MCF 10A (cell line): Measurements from ENCODE around the gene BMP2. TPM values are rescaled to one million over a fixed set of nuclear protein-coding genes. Genes with fewer than 3 reads are reported as not detected.

Source experiments
- BruUV-seq: library from RNA; stranded (reverse); fragments of 400-500 nt; replicated peaks from 2 replicates; lab custom pipeline; 2021; lab: Mats Ljungman, UMichigan
- CTCF ChIA-PET: fragments of 300-600 bp; sonication (Branson Sonifier 250); formaldehyde crosslinking; extraction: SDS; loops from one replicate; lab custom pipeline; 2021; ENCODE audit warnings: antibody characterized with exemption, inconsistent platforms; lab: Yijun Ruan, JAX
- POLR2A ChIA-PET: fragments of 300-600, 350-650 bp; sonication (Branson Sonifier 250); formaldehyde crosslinking; extraction: SDS; loops from one replicate; lab custom pipeline; 2020; ENCODE audit warnings: antibody characterized with exemption, inconsistent platforms; lab: Yijun Ruan, JAX
- DNase-seq: peaks from one replicate; pipeline ENCODE4 v3.0.0-alpha.2; 2018; ENCODE audit not compliant: unreplicated experiment
- H3K27ac Mint-ChIP-seq: one replicate; pipeline ENCODE4 v1.8.0; 2022; ENCODE audit warnings: mild to moderate bottlenecking, low read depth, mixed read lengths; ENCODE audit not compliant: unreplicated experiment
- H3K27me3 Mint-ChIP-seq: one replicate; pipeline ENCODE4 v1.8.0; 2022; ENCODE audit warnings: mixed read lengths; ENCODE audit not compliant: insufficient read depth, unreplicated experiment
- H3K36me3 Mint-ChIP-seq: one replicate; pipeline ENCODE4 v1.8.0; 2022; ENCODE audit warnings: mild to moderate bottlenecking, moderate library complexity, mixed read lengths; ENCODE audit not compliant: insufficient read depth, unreplicated experiment
- H3K4me1 Mint-ChIP-seq: one replicate; pipeline ENCODE4 v1.8.0; 2022; ENCODE audit warnings: mixed read lengths; ENCODE audit not compliant: insufficient read depth, unreplicated experiment
- H3K4me3 Mint-ChIP-seq: one replicate; pipeline ENCODE4 v1.8.0; 2022; ENCODE audit warnings: mild to moderate bottlenecking, moderate library complexity, mixed read lengths; ENCODE audit not compliant: unreplicated experiment
- H3K9me3 Mint-ChIP-seq: one replicate; pipeline ENCODE4 v1.8.0; 2022; ENCODE audit warnings: mixed read lengths; ENCODE audit not compliant: unreplicated experiment
- intact Hi-C: fragments of 100-400 bp; cut with micrococcal nuclease; formaldehyde crosslinking; loops from 2 replicates; pipeline ENCODE4 v1.14.1; 2022
- total RNA-seq: library from RNA; stranded (reverse); gene quantifications from 2 replicates; pipeline ENCODE4 v1.2.3, GENCODE V29; 2022
- TF ChIP-seq, protein P1 (sequence below): fragments of 200-600 bp; IDR thresholded peaks from one replicate; pipeline ENCODE4 v1.8.0; 2022; ENCODE audit warnings: antibody characterized with exemption, mild to moderate bottlenecking; ENCODE audit not compliant: unreplicated experiment

BMP2 gene
- total RNA-seq, 1 experiment from 2014 or later: 6.7 TPM

- Mint-ChIP-seq H3K27ac (no peak overlapping the region), H3K4me3 (no peak overlapping the region), H3K9me3 (no peaks in the 10 kb centered on the region), H3K36me3 (no peaks in the 10 kb centered on the region), H3K27me3 (no peaks in the 10 kb centered on the region), H3K4me1 (no peaks in the 10 kb centered on the region)
- BruUV-seq: no TSS peak
- no peak for DNase-seq
- ChIA-PET POLR2A (interaction anchor here (1.4 to 1.6 kb wide), 2 partner anchors 8 to 17 kb away, joined by 3 to 4 read pairs; no protein-coding TSS in a partner anchor), CTCF (interaction anchor here (0.6 to 1.9 kb wide), 5 partner anchors 8 to 397 kb away, joined by 3 to 9 read pairs (median 4); no protein-coding TSS in a partner anchor)
- TF ChIP-seq, protein P1, sequence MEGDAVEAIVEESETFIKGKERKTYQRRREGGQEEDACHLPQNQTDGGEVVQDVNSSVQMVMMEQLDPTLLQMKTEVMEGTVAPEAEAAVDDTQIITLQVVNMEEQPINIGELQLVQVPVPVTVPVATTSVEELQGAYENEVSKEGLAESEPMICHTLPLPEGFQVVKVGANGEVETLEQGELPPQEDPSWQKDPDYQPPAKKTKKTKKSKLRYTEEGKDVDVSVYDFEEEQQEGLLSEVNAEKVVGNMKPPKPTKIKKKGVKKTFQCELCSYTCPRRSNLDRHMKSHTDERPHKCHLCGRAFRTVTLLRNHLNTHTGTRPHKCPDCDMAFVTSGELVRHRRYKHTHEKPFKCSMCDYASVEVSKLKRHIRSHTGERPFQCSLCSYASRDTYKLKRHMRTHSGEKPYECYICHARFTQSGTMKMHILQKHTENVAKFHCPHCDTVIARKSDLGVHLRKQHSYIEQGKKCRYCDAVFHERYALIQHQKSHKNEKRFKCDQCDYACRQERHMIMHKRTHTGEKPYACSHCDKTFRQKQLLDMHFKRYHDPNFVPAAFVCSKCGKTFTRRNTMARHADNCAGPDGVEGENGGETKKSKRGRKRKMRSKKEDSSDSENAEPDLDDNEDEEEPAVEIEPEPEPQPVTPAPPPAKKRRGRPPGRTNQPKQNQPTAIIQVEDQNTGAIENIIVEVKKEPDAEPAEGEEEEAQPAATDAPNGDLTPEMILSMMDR: no peak
- intact Hi-C loops: no loop called here
These were observed 40.7 kb upstream of the BMP2 start for GRCh38 chr20:6726761-6727160.

DNA sequence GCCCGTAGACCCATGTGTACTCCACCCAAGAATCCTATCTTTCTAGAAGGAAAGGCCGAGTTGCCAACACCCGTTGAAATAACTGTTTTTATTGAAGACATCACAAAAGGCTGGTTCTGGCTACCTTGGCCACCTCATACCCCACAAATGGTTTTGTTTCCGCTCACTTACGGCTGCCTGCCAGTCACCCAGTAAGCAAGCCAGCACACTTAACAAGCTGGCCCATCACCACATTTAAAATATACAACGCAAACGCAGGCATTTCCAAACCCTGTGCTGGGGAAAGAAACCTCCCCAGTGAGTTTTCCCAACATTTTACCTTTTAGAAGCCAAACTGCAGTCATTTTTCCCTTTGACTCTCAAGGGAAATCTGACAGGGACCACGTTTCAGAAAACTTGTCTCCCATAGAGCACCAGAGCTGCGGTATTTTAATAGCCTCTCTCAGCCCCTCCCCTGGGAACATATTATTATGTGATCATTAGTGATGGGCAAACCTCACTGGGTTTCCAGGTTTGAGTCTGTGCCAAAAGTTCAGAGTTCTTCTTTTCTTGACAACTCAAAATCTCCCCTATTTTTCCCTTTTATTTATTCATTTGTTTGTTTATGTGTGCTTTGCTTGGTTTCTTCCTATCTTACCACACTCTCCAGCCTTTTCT, 36.7 kb upstream of the BMP2 start:
- Mint-ChIP-seq H3K27me3 (no peaks in the 10 kb centered on the region), H3K9me3 (peaks cover 7% of the 10 kb centered on the region), H3K4me1 (no peaks in the 10 kb centered on the region), H3K36me3 (no peaks in the 10 kb centered on the region), H3K27ac (no peak overlapping the region), H3K4me3 (no peak overlapping the region)
- BruUV-seq: no TSS peak
- ChIA-PET POLR2A (interaction anchor here (0.8 kb wide), 1 partner anchor 14 kb away, joined by 3 read pairs; no protein-coding TSS in a partner anchor), CTCF (no interaction called here)
- intact Hi-C loops: no loop called here
- no peak for DNase-seq
- TF ChIP-seq, protein P1: no peak

- no peak for DNase-seq
- POLR2A ChIA-PET: interaction anchor here (0.7 kb wide), 1 partner anchor 229 kb away, joined by 3 read pairs; no protein-coding TSS in a partner anchor
- BruUV-seq: no TSS peak
- intact Hi-C loops: no loop called here
- CTCF ChIA-PET: no interaction called here
- H3K4me3 Mint-ChIP-seq: no peak overlapping the region
- H3K27me3 Mint-ChIP-seq: no peaks in the 10 kb centered on the region
- H3K4me1 Mint-ChIP-seq: no peaks in the 10 kb centered on the region
- H3K9me3 Mint-ChIP-seq: peaks cover 7% of the 10 kb centered on the region
- TF ChIP-seq, protein P1: no peak
- no peaks in the 10 kb centered on the region for H3K36me3 Mint-ChIP-seq
- no peak overlapping the region for H3K27ac Mint-ChIP-seq
These were observed 35.5 kb upstream of the BMP2 start for GRCh38 chr20:6732001-6732447.

- intact Hi-C loops: no loop called here
- CTCF ChIA-PET: no interaction called here
These were observed 34.6 kb upstream of the BMP2 start for GRCh38 chr20:6732851-6733250.

More at GRCh38 chr20:6732851-6733250, 34.6 kb upstream of the BMP2 start:
- no TSS peak for BruUV-seq
- POLR2A ChIA-PET: no interaction called here
- Mint-ChIP-seq H3K27ac (no peak overlapping the region), H3K4me3 (no peak overlapping the region), H3K4me1 (no peaks in the 10 kb centered on the region), H3K9me3 (peaks cover 7% of the 10 kb centered on the region), H3K36me3 (no peaks in the 10 kb centered on the region), H3K27me3 (no peaks in the 10 kb centered on the region)
- TF ChIP-seq, protein P1: no peak
- DNase-seq: no peak
